ENCODE measurements around the gene SGK1.

DNA sequence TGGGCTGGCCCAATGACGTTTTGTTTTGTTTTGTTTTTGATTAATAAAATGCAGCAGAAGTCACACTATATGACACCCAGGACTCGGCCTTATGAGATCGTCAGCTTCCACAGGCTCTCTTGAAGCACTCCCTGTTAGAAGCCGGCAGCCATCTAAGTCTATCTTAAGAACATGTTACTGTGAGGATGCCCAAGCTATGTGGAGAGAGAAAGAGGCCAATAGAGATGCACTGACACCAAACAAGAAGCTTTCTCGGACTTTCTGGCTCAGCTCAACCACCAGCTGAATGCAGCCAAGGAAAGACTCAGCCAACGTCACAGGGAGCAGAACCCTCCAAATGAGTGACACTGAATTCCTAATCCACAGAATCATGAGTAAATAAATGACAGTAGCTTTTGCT is 14.0 kb downstream of the SGK1 start:
- TF ChIP-seq, protein P1, sequence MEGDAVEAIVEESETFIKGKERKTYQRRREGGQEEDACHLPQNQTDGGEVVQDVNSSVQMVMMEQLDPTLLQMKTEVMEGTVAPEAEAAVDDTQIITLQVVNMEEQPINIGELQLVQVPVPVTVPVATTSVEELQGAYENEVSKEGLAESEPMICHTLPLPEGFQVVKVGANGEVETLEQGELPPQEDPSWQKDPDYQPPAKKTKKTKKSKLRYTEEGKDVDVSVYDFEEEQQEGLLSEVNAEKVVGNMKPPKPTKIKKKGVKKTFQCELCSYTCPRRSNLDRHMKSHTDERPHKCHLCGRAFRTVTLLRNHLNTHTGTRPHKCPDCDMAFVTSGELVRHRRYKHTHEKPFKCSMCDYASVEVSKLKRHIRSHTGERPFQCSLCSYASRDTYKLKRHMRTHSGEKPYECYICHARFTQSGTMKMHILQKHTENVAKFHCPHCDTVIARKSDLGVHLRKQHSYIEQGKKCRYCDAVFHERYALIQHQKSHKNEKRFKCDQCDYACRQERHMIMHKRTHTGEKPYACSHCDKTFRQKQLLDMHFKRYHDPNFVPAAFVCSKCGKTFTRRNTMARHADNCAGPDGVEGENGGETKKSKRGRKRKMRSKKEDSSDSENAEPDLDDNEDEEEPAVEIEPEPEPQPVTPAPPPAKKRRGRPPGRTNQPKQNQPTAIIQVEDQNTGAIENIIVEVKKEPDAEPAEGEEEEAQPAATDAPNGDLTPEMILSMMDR (IDR thresholded peaks at IDR 0.05; ENCODE audit: low read depth, low read length, poor library complexity, severe bottlenecking) = no peak
- TF ChIP-seq EZH2phosphoT487 (IDR thresholded peaks at IDR 0.05; ENCODE audit: borderline replicate concordance, low read length) = no peak

Measured in DOHH2 (cell line).